GM12873 (cell line): ENCODE results near the gene TSFM.

Experiments
- CTCF ChIP-seq: IDR thresholded peaks from 2 replicates; pipeline ENCODE4 v1.5.1; 2012; ENCODE audit warnings: low read depth, mild to moderate bottlenecking, moderate library complexity, low read length, control low read depth; ENCODE audit not compliant: insufficient read depth; ENCODE audit errors: missing control alignments

The TSFM gene

DNA sequence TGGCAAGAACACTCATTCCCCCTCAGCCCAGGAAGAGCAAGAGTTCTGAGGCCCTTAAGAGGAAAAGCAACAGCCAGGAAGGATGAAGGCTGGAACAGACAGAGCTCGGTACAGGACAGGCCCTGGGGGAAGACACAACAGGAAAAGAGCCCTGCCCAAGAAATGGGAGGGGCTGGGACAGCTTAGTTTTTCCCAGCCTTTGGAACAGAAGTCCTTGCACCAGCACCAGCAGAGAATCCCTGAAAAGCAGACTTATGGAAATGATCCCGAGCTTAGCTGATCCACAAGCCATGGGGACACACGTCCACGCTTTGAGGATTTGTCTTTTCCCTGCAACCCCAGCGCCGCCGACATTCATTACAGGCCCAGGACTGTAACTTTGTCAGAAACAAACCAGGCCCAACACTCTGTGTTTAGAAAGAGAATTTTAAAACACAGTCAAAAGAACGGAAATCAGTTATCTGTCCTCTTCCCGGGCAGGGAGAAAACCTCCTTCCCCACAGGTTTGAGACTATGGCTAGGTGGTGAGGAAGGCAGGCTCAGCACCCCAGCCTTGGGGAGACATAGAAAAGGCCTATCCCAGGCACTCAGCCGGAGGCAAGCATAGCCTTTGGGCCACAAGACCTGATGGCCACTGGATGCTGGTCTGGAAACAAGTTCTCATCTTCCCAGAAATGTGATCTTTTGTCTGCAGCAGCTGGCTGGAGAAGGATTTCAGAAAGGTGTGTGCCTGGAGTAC is 40.0 kb downstream of the TSFM start:
- TF ChIP-seq CTCF = no peak

DNA sequence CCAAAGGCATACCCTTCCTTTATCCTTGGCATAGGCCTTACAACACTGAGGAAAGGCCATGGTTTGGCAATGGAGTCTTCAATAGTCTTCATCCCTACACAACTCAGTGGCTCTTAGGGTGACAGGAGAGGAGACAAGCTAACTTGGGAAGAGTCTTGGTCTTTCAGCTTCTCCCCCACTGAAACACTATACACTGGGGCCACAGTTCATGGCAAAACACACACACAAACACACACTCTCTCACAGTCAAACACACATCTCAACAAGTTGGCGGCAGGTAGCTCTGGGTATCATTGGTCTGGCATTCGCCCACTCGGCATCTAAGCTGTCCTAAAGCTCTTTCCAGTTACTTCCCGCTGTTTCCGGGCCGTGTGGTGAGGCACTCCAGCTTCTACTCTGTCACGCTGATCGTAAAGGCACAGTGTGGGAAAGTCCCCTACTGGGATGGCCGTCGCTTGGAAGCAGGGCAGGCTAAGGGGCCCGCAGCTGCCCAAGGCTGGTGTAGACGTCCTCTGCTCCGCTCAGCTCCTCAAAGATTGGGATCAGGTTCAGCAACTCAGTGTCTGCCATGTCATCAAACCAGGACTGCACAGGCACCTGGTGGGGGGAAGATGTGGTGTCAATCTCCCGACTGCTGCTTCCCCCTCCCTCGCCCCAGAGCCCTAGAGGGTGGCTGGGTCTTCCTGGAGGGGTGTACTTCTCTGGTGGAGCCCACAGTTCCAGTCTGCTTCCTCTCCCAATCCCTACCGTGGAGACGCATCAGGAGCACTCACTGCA is 40.7 kb downstream of the TSFM start:
- TF ChIP-seq CTCF = no peak

- no peak for TF ChIP-seq CTCF
Observed at GRCh38 chr12:57823908-57824640, 41.5 kb downstream of the TSFM start.

- TF ChIP-seq CTCF = no peak
Observed at GRCh38 chr12:57825451-57825850, 42.9 kb downstream of the TSFM start.

DNA sequence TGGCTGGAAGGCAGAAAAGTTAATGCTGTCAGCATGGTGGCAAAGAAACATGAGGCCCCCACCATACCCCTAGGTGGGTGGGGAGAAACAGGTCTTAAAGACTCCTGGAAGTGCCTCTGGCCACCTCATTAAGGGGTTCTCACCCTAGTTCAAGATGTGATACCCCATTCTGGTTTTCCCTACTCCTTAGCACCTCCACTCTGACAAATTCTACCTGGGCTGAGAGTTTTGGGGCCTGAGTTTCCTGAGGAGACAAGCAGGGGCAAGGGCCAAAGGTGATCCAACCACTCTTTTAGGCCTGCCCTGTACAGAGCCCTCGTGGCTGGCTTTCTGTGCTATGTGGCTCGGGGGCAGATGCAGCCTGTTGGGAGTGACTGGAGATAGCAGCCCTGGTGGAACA is 43.8 kb downstream of the TSFM start:
- TF ChIP-seq CTCF = no peak

- TF ChIP-seq CTCF = no peak
Observed at GRCh38 chr12:57826966-57827365, 44.4 kb downstream of the TSFM start.
